SH-SY5Y (cell line): ENCODE data around the gene ITPR1.

Source experiments
- GATA2 ChIP-seq: IDR thresholded peaks from 2 replicates; pipeline ENCODE4 v1.6.1; 2011; ENCODE audit warnings: mild to moderate bottlenecking, low read depth, low read length
- GATA3 ChIP-seq: IDR thresholded peaks from 2 replicates; pipeline ENCODE4 v1.6.1; 2011; ENCODE audit warnings: low read depth, mild to moderate bottlenecking, low read length, moderate library complexity

DNA sequence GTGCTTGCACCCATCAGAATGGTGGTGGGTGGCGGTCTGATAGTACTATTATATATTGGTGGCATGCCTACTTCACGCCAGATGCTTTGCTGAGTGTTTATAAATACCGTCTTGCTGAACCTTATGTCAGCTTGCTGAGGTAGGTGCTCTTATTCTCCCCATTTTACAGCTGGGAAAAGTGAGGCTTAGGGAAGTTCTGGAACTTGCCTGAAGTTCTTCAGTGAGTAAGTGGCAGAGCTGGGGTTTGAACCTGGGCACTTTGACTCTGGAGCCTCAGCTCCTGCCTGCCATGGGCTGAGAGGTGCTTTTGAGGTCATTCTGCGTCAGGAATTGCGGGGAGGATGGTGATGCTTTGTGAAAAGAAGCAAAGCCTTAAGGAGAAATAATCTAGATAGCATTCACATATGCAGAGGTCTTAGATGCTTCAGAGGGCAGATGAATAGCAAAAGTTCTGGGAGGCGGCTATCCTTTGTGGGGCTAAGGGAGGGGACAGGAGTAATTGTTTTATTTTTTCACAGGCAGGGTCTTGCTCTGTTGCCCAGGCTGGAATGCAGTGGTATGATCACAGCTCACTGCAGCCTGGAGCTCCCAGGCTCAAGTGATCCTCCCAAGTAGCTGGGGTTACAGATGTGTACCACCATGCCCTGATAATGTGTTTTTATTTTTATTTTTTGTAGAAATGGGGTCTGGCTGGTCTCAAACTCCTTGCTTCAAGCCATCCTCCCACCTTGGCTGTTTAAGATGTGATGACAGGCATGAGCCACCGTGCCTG lies 18.5 kb downstream of the ITPR1 start:
- TF ChIP-seq GATA3, result no peak
- TF ChIP-seq GATA2, result no peak
